HepG2 (cell line): ENCODE data around the gene CTSA. TPM values are rescaled to one million over a fixed set of nuclear protein-coding genes. Genes with fewer than 3 reads are reported as not detected.
A peak's percentile ranks its signal among the peaks of the same experiment; 100 is the strongest.

Experiments
- ATAC-seq: fragments of 200-7000 bp; cut with Tn5 transposase; 3 replicates; pipeline ENCODE4 v1.9.1; 2020; ENCODE audit warnings: mild to moderate bottlenecking, moderate library complexity
- BruUV-seq: library from RNA; stranded (reverse); fragments of 400-500 nt; replicated peaks from 2 replicates; lab custom pipeline; 2021; lab: Mats Ljungman, UMichigan
- CTCF ChIA-PET: fragments of 300-600 bp; formaldehyde crosslinking; extraction: SDS; loops from one replicate; lab custom pipeline; 2021; ENCODE audit warnings: low total read pairs, inconsistent platforms, low intra/inter-chr PET ratio; lab: Yijun Ruan, JAX
- POLR2A ChIA-PET: fragments of 350-600 bp; sonication (Branson Sonifier 250); formaldehyde crosslinking; loops from one replicate; lab custom pipeline; 2020; ENCODE audit warnings: antibody characterized with exemption, inconsistent platforms; lab: Yijun Ruan, JAX
- DNase-seq: peaks from one replicate; pipeline ENCODE4 v3.0.0-alpha.2; 2015; ENCODE audit warnings: low spot score
- FAIRE-seq: peaks from 3 replicates; lab custom pipeline; 2011; peaks lifted over from hg19 to GRCh38; lab: Jason Lieb, UNC
- H2AFZ ChIP-seq: one replicate; pipeline ENCODE4 v1.6.1; 2011; ENCODE audit warnings: low read length, inconsistent platforms
- H3K27ac ChIP-seq: fragments of 300-600 bp; 3 replicates; pipeline ENCODE4 v1.8.0; 2011; ENCODE audit warnings: mixed run types, mild to moderate bottlenecking, mixed read lengths, low read length, inconsistent platforms; ENCODE audit not compliant: insufficient read depth; ENCODE audit errors: extremely low read length
- H3K27me3 ChIP-seq, 2 experiments: fragments of 200-600 bp in 1 of 2; 2 replicates in 1 of 2; 3 replicates in 1 of 2; pipeline versions ENCODE4 v1.6.0 to v1.8.0; 2011; ENCODE audit warnings: low read length in 2 of 2, mild to moderate bottlenecking in 2 of 2, moderate library complexity in 2 of 2, inconsistent platforms in 1 of 2; ENCODE audit not compliant: insufficient read depth in 2 of 2, control insufficient read depth in 1 of 2
- H3K36me3 ChIP-seq, 2 experiments: fragments of 200-600 bp in 1 of 2; replicated peaks in 1 of 2; 2 replicates in 1 of 2; 3 replicates in 1 of 2; pipeline versions ENCODE4 v1.5.1 to v1.8.0; 2011; ENCODE audit warnings: low read length in 2 of 2, inconsistent platforms in 1 of 2; ENCODE audit not compliant: insufficient read depth in 2 of 2, control insufficient read depth in 1 of 2
- H3K4me1 ChIP-seq: 2 replicates; pipeline ENCODE4 v1.5.1; 2012; ENCODE audit warnings: low read length, inconsistent platforms; ENCODE audit not compliant: insufficient read depth
- H3K4me2 ChIP-seq: 2 replicates; pipeline ENCODE4 v1.6.0; 2011; ENCODE audit warnings: low read depth, low read length, inconsistent platforms
- H3K4me3 ChIP-seq, 3 experiments: fragments of 200-600 bp in 1 of 3; sonication (generic), shearing (Covaris generic) in 1 of 3; replicated peaks in 1 of 3; 2 replicates each; pipeline ENCODE4 v1.5.1; 2011 to 2016; ENCODE audit warnings: low read length in 3 of 3, inconsistent platforms in 2 of 3, low read depth in 2 of 3, mild to moderate bottlenecking in 2 of 3, control low read depth in 1 of 3, mixed read lengths in 1 of 3; ENCODE audit not compliant: insufficient read depth in 1 of 3
- H3K79me2 ChIP-seq: one replicate; pipeline ENCODE4 v1.6.1; 2011; ENCODE audit warnings: low read length, inconsistent platforms; ENCODE audit not compliant: insufficient read depth
- H3K9ac ChIP-seq: 2 replicates; pipeline ENCODE4 v1.6.0; 2011; ENCODE audit warnings: mild to moderate bottlenecking, low read depth, low read length, inconsistent platforms; ENCODE audit not compliant: insufficient read depth
- H3K9me3 ChIP-seq: 2 replicates; pipeline ENCODE4 v1.5.1; 2012; ENCODE audit warnings: mild to moderate bottlenecking, low read length
- H4K20me1 ChIP-seq: 2 replicates; pipeline ENCODE4 v1.6.0; 2011; ENCODE audit warnings: inconsistent platforms, mild to moderate bottlenecking, low read length, moderate library complexity; ENCODE audit not compliant: insufficient read depth
- ATF7-NPFF ChIP-seq: sonication (generic); formaldehyde crosslinking; IDR thresholded peaks from 2 replicates; pipeline ENCODE4 v1.8.1; 2023; ENCODE audit warnings: mild to moderate bottlenecking, low read depth, missing genetic modification reagents, moderate library complexity
- RBFOX2 ChIP-seq: fragments of 200-400 bp; formaldehyde crosslinking; IDR thresholded peaks from 2 replicates; pipeline ENCODE4 v1.6.1; 2017; ENCODE audit warnings: low read depth, mild to moderate bottlenecking, low read length
- SNRNP70 ChIP-seq: fragments of 200-400 bp; formaldehyde crosslinking; IDR thresholded peaks from 2 replicates; pipeline ENCODE4 v1.6.1; 2017; ENCODE audit warnings: mild to moderate bottlenecking, low read depth, low read length, moderate library complexity
- ZBTB38 ChIP-seq: sonication (generic); formaldehyde crosslinking; IDR thresholded peaks from 2 replicates; pipeline ENCODE4 v1.5.1; 2020; ENCODE audit warnings: mild to moderate bottlenecking, missing genetic modification reagents
- WGBS: methylation state at CpG from one replicate; pipeline ENCODE4 v1.1.6; 2017; ENCODE audit warnings: low lambda C conversion rate; 5-methylcytosine and 5-hydroxymethylcytosine counted together
- in situ Hi-C: cut with HindIII; loops from 2 replicates; pipeline ENCODE4 v1.10.0; 2017; ENCODE audit warnings: low pct_unique_long_range_greater_than_20kb; ENCODE audit not compliant: extremely low pct_ligation_motif_present
- intact Hi-C: fragments of 100-400 bp; cut with micrococcal nuclease; formaldehyde crosslinking; loops from one replicate; pipeline ENCODE4 v1.10.0; 2022; ENCODE audit not compliant: unreplicated experiment
- polyA plus RNA-seq, 8 experiments: library from polyadenylated mRNA; depleted of rRNA in 3 of 8; stranded (reverse) in 7 of 8; unstranded in 1 of 8; fragments of >200 nt; fragmentation: Illumina TruSeq in 4 of 8; extraction: Trizol in 4 of 8; gene quantifications; 2 replicates each; pipeline versions ENCODE4 v1.2.1 to v1.2.3, GENCODE V29; 2011 to 2016; ENCODE audit warnings: low read depth in 4 of 8, missing spikeins in 1 of 8, mixed read lengths in 1 of 8; ENCODE audit not compliant: insufficient read depth in 1 of 8
- total RNA-seq, 5 experiments: library from RNA; depleted of rRNA; stranded (reverse); fragments of >200 nt; fragmentation: Illumina TruSeq; extraction: Trizol; gene quantifications; 2 replicates each; pipeline ENCODE4 v1.2.3, GENCODE V29; 2016; ENCODE audit warnings: low read depth in 1 of 5

Gene CTSA
- total and polyA plus RNA-seq, 2 of the 13 experiments (the other 11 are each of a cell fraction or from before 2014, with no cell fraction given), result 202 to 231 TPM

DNA sequence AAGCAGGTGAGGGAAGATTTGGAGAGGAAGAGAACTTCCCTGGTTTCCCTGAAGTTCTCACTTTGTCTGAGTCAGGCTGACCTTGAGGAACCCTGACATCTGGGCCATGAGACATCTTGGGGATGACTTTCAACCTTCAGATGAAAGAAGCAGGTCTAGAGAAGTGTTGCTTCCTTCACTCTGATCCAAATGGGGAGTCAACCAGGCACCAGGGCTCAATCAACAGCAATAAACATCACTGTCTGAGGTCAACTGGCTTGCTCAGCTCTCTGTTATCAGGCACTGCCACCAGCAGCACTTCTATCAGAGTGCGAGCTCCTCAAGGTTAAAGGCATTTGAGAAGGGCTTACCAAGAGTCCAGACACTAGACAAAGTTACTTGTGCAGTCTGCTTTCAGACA, 40.2 kb upstream of the CTSA start:
- POLR2A ChIA-PET, result interaction anchor here (2.7 kb wide), 1 partner anchor 17 kb away, joined by 17 read pairs; the partner anchor contains the start of gene SNX21
- 100% methylated on average over 1 of the region's 1 CpG for WGBS
- BruUV-seq, result no TSS peak
- Histone ChIP-seq H3K9me3 (no peaks in the 10 kb centered on the region), H2AFZ (no peak overlapping the region), H3K27me3 (no peaks in the 10 kb centered on the region), H3K4me1 (peaks cover 7% of the 10 kb centered on the region), H3K4me3 (no peak overlapping the region), H3K79me2 (no peaks in the 10 kb centered on the region), H3K9ac (no peak overlapping the region), H3K4me2 (no peak overlapping the region)
- in situ Hi-C loops (no loop called here), intact Hi-C loops (no loop called here)
- ATAC-seq, result no peak
- TF ChIP-seq ZBTB38 (CRISPR knock-in tag) (no peak), ATF7-NPFF (CRISPR knock-in tag) (0 out of 2 replicates have a peak, but pooled peaks have one; percentile 50)
- TF ChIP-seq, all 625 proteins: peak for 1
- CTCF ChIA-PET, result no interaction called here
- Histone ChIP-seq H3K36me3 (peaks cover 5 to 7% of the 10 kb centered on the region in 2 experiments; a peak in 2 of 5 replicates), H3K27ac (no peak overlapping the region), H4K20me1 (no peaks in the 10 kb centered on the region)
- FAIRE-seq (no peak), DNase-seq (no peak)

DNA sequence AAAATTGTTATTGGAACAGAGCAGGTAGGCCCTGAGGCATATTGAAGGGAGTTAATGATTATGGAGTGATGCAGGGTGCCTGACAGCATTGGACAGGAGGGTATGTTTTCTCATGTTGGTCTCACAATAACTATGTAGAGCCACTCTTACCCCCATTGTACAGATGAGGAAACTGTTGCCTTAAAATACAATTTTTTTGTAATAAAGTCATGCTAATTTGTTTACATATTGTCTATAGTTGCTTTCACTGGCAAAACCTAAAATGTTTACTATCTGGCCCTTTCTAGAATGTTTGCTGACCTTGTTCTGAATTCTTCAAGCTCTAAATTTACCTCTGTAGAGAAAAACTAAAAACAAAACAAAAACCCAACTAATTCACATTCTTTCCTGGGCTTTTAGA, 39.6 kb upstream of the CTSA start:
- no peak for TF ChIP-seq SNRNP70
- peak; percentile 30; the same call in 1 of the 2 replicates for TF ChIP-seq RBFOX2
- in situ Hi-C loops (no loop called here), intact Hi-C loops (no loop called here)
- Histone ChIP-seq H2AFZ (no peak overlapping the region), H3K4me1 (peaks cover 8% of the 10 kb centered on the region), H3K27me3 (no peaks in the 10 kb centered on the region), H4K20me1 (no peaks in the 10 kb centered on the region), H3K4me3 (no peak overlapping the region), H3K36me3 (peaks cover 2 to 5% of the 10 kb centered on the region in 2 experiments; a peak in 2 of 5 replicates), H3K9ac (no peak overlapping the region), H3K9me3 (no peaks in the 10 kb centered on the region), H3K27ac (no peak overlapping the region), H3K4me2 (no peak overlapping the region), H3K79me2 (peaks cover under 1% of the 10 kb centered on the region)
- CTCF ChIA-PET, result no interaction called here
- ATAC-seq (no peak), FAIRE-seq (no peak), DNase-seq (no peak)
- BruUV-seq, result no TSS peak
- POLR2A ChIA-PET, result interaction anchor here (1.8 to 2.7 kb wide), 2 partner anchors 18 to 39 kb away, joined by 8 to 17 read pairs; partner anchors contain the start of genes CTSA, NEURL2 and SNX21
